Lung (tissue), 12 donors: ENCODE data around the gene B3GALT5. TPM values are rescaled to one million over a fixed set of nuclear protein-coding genes. Genes with fewer than 3 reads are reported as not detected.

Source experiments
- ATAC-seq: fragments of 200-7000 bp; cut with Tn5 transposase; one replicate; pipeline ENCODE4 v1.9.1; 2020; ENCODE audit warnings: moderate number of reproducible peaks; ENCODE audit not compliant: insufficient read depth, low FRiP score
- DNase-seq, 3 donors: peaks; one replicate each; pipeline ENCODE4 v3.0.0-alpha.2; 2013 to 2017
- H3K27ac ChIP-seq, 2 donors: one replicate each; pipeline ENCODE4 v1.5.1; 2013; ENCODE audit warnings: mild to moderate bottlenecking in 2 of 2, moderate library complexity in 2 of 2, control low read depth in 1 of 2, inconsistent platforms in 1 of 2, low read depth in 1 of 2, low read length in 1 of 2
- H3K27me3 ChIP-seq, 3 donors: one replicate each; pipeline ENCODE4 v1.5.1; 2013; ENCODE audit warnings: low read length in 2 of 3; ENCODE audit not compliant: control insufficient read depth in 3 of 3, insufficient read depth in 3 of 3
- H3K36me3 ChIP-seq, 4 donors: one replicate each; pipeline ENCODE4 v1.5.1; 2013; ENCODE audit warnings: low read length in 4 of 4, mild to moderate bottlenecking in 1 of 4, moderate library complexity in 1 of 4; ENCODE audit not compliant: control insufficient read depth in 4 of 4, insufficient read depth in 4 of 4
- H3K4me1 ChIP-seq, 5 donors: one replicate each; pipeline ENCODE4 v1.5.1; 2013; ENCODE audit warnings: low read length in 5 of 5, mild to moderate bottlenecking in 2 of 5, moderate library complexity in 1 of 5; ENCODE audit not compliant: control insufficient read depth in 5 of 5, insufficient read depth in 5 of 5
- H3K4me3 ChIP-seq: one replicate; pipeline ENCODE4 v1.5.1; 2013; ENCODE audit warnings: mild to moderate bottlenecking, control low read depth, moderate library complexity
- H3K9ac ChIP-seq, 2 donors: one replicate each; pipeline ENCODE4 v1.5.1; 2013; ENCODE audit warnings: low read length in 2 of 2, control low read depth in 1 of 2; ENCODE audit not compliant: insufficient read depth in 1 of 2
- H3K9me3 ChIP-seq, 4 donors: one replicate each; pipeline ENCODE4 v1.5.1; 2013; ENCODE audit warnings: low read length in 3 of 4, mild to moderate bottlenecking in 1 of 4, moderate library complexity in 1 of 4; ENCODE audit not compliant: control insufficient read depth in 4 of 4, insufficient read depth in 3 of 4
- CTCF ChIP-seq: IDR thresholded peaks from 2 replicates; pipeline ENCODE4 v1.5.1; 2012; ENCODE audit warnings: mild to moderate bottlenecking; ENCODE audit errors: control extremely low read depth, extremely low read depth
- WGBS, 2 donors: extraction: QIAGEN DNeasy Blood & Tissue Kit; methylation state at CpG; one replicate each; pipeline ENCODE4 v1.1.7; 2013; 5-methylcytosine and 5-hydroxymethylcytosine counted together
- polyA plus RNA-seq, 2 donors: library from polyadenylated mRNA; stranded (reverse); fragments of 200-250 nt; gene quantifications; one replicate each; pipeline ENCODE4 v1.2.1, GENCODE V29; 2013
- total RNA-seq, 2 donors: library from RNA; depleted of rRNA in 1 of 2; stranded (reverse); fragments of >200 nt in 1 of 2; gene quantifications; one replicate each; pipeline ENCODE4 v1.2.1, GENCODE V29; 2014 to 2021
- donor health status: control.
- donor health status: control.
- donor health status: Bipolar disorder and iron deficiency.
- donor health status: healthy.
- donor health status: DM: yes; HTN: yes; CAD: no.

Gene B3GALT5
- total and polyA plus RNA-seq, 4 donors = 0.02 to 1.1 (median 0.50) TPM

DNA sequence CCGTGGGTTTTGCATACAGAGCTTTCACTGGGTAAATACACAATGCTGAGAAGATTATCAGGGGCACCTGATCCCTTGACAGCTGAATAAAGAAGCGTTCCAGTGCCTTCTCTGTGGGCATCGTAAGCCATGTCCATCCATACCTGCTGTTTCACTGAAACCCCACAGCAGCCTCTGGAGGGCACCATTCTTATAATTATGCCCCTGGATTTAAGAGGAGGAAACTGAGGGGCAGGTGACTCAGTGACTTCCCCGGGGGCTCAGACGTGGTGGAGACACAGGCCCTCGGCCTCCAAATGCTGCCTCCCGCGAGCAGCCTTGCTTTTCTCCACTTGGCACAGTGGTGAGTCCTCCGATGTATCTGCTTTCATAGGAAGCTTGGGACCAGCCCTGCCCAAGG lies 56.7 kb downstream of the B3GALT5 start:
- no peak for DNase-seq
- no peak overlapping the region for H3K27ac ChIP-seq
- no peak for TF ChIP-seq CTCF
- 84 to 90% methylated on average over 9 of the region's 9 CpGs for WGBS, 2 donors
- H3K4me3 ChIP-seq = no peak overlapping the region
- H3K9ac ChIP-seq = no peak overlapping the region
- no peak for ATAC-seq
- no peaks in the 10 kb centered on the region for H3K36me3 ChIP-seq
- H3K9me3 ChIP-seq = no peaks in the 10 kb centered on the region
- H3K27me3 ChIP-seq = no peaks in the 10 kb centered on the region
- H3K4me1 ChIP-seq = peaks cover 0 to 9% (median 0%) of the 10 kb centered on the region in 5 donors

DNA sequence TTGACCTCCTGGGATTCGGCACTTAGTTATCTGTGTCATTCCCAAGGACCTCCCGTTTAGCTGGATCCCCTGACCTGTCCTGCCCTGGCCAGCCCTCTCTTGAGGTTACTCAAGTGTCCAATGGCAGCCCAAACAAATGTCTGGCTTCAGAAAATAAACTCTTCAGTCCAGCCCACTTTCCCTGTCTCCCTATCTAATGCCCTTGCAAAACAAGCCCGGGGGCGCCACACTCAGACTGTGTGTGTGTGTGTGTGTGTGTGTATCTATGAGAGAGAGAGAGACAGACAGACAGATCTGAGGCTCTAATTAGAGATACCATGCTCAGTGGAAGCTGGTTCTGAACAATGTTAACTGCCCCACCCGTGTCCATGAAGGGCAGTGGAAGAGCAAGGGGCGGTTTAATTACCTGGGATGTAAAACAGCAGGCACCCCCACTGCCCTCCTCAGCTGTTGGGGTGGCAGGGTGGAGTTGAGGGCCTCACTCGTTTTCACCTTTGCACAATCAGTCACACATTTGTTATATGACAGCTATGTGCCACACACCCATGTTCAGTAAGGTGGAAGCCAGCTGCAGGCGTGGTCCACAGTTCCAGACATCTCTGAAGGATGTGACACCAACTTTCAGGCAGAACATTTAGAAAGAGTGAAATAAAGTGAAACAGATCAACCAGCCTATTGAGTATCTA lies 57.4 kb downstream of the B3GALT5 start:
- no peaks in the 10 kb centered on the region for H3K36me3 ChIP-seq
- H3K9me3 ChIP-seq = no peaks in the 10 kb centered on the region
- H3K27ac ChIP-seq = no peak overlapping the region
- DNase-seq (no peak), ATAC-seq (no peak)
- H3K27me3 ChIP-seq = no peaks in the 10 kb centered on the region
- H3K4me3 ChIP-seq = no peak overlapping the region
- WGBS, 2 donors = 68 to 83% methylated on average over 8 of the region's 8 CpGs
- no peak for TF ChIP-seq CTCF
- no peak overlapping the region for H3K9ac ChIP-seq
- peaks cover 0 to 9% (median 0%) of the 10 kb centered on the region in 5 donors for H3K4me1 ChIP-seq

GRCh38 chr21:39670701-39671100 lies 58.0 kb downstream of the B3GALT5 start:
- H3K27ac ChIP-seq = no peak overlapping the region

More at GRCh38 chr21:39670701-39671100, 58.0 kb downstream of the B3GALT5 start:
- DNase-seq (no peak), ATAC-seq (no peak)
- Histone ChIP-seq H3K36me3 (no peaks in the 10 kb centered on the region), H3K9me3 (no peaks in the 10 kb centered on the region), H3K9ac (no peak overlapping the region), H3K4me1 (peaks cover 0 to 9% (median 0%) of the 10 kb centered on the region in 5 donors), H3K4me3 (no peak overlapping the region), H3K27me3 (no peaks in the 10 kb centered on the region)
- 61 to 65% methylated on average over 2 of the region's 2 CpGs for WGBS, 2 donors
- TF ChIP-seq CTCF = no peak
